ENCODE measurements around the gene TRIB2.

DNA sequence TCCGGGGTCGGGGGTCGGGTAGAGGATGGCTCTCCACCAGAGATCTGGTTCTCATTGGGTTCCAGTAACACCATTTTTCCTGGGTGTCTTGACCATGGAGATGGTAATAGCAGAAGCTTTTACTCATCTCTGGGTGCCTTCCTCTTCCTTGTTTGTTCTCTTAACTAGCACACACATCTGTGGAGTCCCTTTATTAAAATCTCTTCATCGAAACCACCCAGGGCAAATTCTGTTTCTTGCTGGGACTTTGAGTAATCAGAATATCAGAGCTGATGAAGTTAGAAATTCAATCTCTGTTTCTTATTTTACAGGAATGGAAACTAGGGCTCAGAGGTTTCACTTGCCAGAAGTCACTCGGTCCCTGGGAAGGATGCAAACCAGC lies 15.0 kb upstream of the TRIB2 start:
- TF ChIP-seq POLR2A (IDR thresholded peaks at IDR 0.05), result no peak
- TF ChIP-seq, protein P1, sequence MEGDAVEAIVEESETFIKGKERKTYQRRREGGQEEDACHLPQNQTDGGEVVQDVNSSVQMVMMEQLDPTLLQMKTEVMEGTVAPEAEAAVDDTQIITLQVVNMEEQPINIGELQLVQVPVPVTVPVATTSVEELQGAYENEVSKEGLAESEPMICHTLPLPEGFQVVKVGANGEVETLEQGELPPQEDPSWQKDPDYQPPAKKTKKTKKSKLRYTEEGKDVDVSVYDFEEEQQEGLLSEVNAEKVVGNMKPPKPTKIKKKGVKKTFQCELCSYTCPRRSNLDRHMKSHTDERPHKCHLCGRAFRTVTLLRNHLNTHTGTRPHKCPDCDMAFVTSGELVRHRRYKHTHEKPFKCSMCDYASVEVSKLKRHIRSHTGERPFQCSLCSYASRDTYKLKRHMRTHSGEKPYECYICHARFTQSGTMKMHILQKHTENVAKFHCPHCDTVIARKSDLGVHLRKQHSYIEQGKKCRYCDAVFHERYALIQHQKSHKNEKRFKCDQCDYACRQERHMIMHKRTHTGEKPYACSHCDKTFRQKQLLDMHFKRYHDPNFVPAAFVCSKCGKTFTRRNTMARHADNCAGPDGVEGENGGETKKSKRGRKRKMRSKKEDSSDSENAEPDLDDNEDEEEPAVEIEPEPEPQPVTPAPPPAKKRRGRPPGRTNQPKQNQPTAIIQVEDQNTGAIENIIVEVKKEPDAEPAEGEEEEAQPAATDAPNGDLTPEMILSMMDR (IDR thresholded peaks at IDR 0.05), result no peak

Measured in lower leg skin (tissue), 3 donors.